KG1 (cell line): ENCODE data around the gene LILRA1.
"Not testable (repeated sequence)": the region's sequence is repeated elsewhere in the genome, so short reads cannot be mapped to it uniquely, and the experiment has no call there.

Experiments
- DNase-seq: peaks from one replicate; lab custom pipeline; 2025; lab: John Stamatoyannopoulos, UW

LILRA1 gene

DNA sequence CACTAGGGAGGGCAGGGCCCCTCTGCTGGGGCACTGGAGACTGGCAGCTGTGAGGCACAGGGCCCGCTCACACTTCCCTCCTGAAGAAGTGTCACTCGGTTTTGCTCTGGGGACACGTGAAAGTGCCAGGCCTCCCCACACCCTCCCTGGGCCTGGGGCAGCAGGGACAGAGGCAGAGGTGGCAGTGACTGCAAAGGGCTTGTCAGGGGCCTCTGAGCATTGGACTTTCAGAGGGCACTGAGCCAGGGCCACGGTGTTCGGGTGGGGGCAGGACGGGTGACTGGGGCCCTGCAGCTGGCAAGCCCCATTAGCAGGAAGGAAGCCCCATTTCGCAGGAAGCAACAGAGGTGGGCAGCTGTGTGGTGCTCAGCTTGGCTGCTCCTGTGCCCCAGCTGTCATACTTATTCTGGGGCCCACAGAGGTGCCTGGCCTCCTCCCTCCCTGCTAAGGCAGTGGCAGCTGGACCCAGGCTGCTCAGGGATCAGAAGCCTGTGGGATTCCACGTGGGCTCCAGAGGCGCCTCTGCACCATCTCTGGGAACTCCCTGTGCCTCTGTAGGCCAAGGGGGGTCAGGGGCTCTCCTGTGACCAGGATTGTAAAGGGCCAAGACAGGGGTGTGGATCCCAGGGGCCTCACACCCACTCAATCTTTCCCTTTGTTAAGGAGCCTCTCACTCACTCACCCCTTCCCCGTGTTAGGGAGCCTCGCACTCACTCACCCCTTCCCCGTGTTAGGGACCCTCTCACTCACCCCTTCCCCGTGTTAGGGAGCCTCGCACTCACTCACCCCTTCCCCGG lies 31.7 kb downstream of the LILRA1 start:
- DNase-seq: not testable (repeated sequence)

DNA sequence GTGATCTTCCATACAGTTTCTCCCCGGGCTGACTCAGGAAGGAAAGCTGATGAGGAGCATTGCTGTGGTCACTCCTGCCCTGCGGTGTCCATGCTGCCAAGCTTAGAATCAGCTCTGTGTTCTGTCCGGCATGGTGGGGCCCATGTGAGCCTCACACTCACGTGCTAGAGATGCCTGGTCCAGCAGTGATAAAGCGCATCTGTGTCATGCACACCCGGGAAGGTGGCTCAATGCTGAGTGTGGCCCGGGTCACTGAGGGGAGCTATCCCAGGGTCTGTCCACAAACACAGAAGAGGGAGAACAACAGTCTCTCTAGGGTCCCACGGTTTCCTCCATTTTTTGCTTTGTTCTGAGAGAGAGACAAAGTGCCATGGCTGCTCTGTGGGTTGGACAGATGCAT lies 33.3 kb downstream of the LILRA1 start:
- no peak for DNase-seq

- DNase-seq: not testable (repeated sequence)
Measured at GRCh38 chr19:54627912-54628311, 34.5 kb downstream of the LILRA1 start.

- not testable (repeated sequence) for DNase-seq
Measured at GRCh38 chr19:54630262-54630661, 36.8 kb downstream of the LILRA1 start, which contains the start of gene LILRB1. Gene LILRB1 (plus strand): TSS chr19:54630484. CDS start chr19:54631074, 590 bp downstream.

GRCh38 chr19:54630782-54631181 lies 37.4 kb downstream of the LILRA1 start:
- no peak for DNase-seq

GRCh38 chr19:54631489-54632337 lies 38.3 kb downstream of the LILRA1 start:
- DNase-seq: not testable (repeated sequence)

DNA sequence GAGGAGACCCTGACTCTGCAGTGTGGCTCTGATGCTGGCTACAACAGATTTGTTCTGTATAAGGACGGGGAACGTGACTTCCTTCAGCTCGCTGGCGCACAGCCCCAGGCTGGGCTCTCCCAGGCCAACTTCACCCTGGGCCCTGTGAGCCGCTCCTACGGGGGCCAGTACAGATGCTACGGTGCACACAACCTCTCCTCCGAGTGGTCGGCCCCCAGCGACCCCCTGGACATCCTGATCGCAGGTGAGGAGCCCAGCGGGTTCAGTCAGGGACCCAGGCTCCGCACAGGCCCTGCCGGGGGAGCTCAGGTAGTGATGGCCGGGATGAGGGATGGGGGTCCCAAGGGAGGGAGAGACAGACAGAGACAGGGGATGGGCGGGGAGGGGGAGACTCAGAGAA lies 39.1 kb downstream of the LILRA1 start:
- not testable (repeated sequence) for DNase-seq

DNA sequence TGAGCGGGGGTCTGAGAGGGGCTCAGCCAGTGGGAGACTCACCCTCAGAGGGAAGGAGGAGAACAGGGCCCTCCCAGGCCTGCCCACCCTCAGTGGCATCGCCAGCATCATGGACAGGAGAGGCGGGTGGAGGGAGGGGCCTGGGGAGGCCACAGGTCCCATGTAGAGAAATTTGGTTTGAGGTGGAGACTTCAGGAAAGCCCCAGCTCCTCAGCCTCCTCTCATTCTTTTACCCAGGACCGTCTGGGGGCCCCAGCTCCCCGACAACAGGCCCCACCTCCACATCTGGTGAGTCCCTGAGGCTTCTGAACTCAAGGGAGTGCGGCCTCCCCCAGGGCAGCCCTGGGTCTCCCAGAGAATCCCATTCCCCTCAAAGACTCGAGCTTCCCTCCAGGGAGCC lies 40.0 kb downstream of the LILRA1 start:
- no peak for DNase-seq

DNA sequence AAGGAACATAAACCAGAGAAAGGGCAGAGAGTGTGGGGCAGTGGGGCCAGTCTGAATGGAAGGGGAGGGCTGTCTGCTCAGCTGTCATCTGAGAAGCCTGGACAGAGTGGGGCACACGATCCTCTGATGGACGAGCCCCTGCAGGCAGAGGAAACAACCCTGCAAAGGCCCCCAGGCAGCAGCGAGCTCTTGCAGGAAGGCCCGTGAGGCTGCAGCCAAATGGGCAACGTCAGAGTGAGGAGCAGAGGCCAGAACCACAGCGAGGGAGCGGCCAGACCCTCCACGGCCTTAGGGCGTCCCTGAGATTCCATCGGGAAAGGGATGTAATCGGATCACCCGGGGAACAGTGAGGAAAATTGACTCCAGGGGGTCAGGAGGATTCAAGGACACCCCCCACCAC lies 42.6 kb downstream of the LILRA1 start:
- not testable (repeated sequence) for DNase-seq

- no peak for DNase-seq
Measured at GRCh38 chr19:54638683-54639082, 45.3 kb downstream of the LILRA1 start.

DNA sequence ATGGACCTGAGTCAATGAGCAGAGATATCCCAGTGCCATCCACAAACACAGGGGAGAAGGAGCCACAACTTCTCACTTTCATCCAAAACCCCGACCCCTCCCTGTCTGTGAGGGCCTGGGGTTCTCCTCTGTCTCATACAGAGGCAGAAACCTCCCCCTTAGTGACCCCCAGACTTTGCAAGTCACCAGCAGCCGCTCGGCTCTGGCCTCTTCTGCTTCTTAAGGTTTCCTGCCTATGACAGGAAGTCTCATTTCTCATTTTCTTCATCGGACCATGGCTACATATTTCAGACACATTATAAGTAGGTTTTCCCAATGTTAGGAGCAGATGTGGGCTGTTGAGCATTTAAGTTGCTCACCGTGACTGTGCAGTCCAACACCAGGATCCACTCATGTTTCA lies 49.5 kb downstream of the LILRA1 start:
- not testable (repeated sequence) for DNase-seq

DNA sequence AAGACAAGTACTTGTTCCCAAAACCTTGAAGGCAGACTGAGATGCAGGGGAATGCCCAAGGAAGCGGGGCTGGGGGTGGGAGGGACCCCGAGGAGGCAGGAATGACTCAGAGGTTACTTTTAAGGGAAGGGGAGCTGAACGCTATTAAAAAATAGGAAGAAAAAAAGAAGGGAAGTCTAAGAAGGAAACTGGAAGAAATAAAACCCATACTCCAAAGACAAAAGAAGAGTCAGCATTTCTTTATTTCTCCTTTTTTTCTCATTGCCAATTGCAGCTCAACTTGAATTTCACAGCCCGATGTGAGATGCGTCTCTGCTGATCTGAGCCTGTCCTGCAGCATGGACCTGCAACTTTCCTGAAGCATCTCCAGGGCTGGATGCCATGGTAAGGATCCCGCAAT lies 50.2 kb downstream of the LILRA1 start:
- not testable (repeated sequence) for DNase-seq

GRCh38 chr19:54644056-54644455 lies 50.6 kb downstream of the LILRA1 start:
- no peak for DNase-seq

DNA sequence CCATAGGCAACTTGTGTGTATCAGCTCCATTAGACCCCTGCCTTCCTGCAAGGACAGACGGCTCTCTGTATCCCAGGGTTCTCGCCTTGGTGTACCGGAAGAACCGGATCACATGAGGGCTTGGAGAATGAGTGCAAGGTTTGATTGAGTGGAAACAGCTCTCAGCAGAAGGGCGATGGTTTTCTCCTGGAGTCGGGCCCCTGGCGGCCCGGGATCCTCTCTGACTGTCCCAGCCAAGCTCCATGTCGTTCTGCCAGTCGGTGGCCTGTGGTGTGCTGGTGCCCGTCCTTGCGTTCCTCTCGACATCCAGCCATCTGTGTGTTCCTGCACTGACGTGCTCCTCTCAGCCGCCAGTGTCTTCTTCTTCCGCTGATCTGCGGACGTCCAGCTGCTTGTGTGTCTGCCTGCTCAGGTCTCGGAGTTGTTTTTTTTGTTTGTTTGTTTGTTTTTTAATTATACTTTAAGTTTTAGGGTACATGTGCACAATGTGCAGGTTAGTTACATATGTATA lies 53.0 kb downstream of the LILRA1 start:
- no peak for DNase-seq

- no peak for DNase-seq
Measured at GRCh38 chr19:54648129-54648528, 54.7 kb downstream of the LILRA1 start.

DNA sequence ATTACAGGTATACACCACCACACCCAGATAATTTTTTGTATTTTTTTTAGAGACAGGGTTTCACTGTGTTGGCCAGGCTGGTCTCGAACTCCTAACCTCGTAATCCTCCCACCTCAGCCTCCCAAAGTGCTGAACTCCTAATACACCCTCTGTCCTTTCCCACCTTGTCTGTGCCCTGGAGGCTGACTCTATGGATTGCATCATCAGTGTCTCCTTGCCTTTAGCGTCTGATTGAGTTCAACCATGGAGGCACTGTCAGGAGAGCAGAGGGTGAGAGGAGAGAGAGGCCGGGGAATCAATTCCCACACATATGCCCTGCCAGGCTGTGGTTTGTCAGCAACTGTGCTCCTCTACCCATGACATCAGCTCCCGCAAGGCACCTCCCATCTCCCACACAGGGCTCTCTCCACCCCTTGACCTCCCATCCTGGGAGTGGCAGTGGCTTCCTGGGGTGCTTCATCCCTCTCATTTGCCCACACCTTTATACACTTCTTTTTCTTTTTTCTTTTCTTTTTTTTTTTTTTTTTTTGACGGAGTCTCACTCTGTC lies 56.8 kb downstream of the LILRA1 start:
- no peak for DNase-seq
